Measurements from ENCODE around the gene ZFP1.

GRCh38 chr16:75147968-75148310, 385 bp upstream of the ZFP1 start:
- TF ChIP-seq CTCF (IDR thresholded peaks at IDR 0.05) (no peak), POLR2A (IDR thresholded peaks at IDR 0.05) (no peak)

All from esophagus squamous epithelium (tissue), 4 donors.